K562 (cell line): ENCODE measurements around the gene TRAF3.

Experiments used
- FOXJ3 ChIP-seq: sonication (generic); formaldehyde crosslinking; IDR thresholded peaks from 2 replicates; pipeline ENCODE4 v1.4.0; 2020; ENCODE audit warnings: mild to moderate bottlenecking, missing genetic modification reagents
- POLR2G ChIP-seq: fragments of 200-400 bp; formaldehyde crosslinking; IDR thresholded peaks from 2 replicates; pipeline ENCODE4 v1.6.1; 2017; ENCODE audit warnings: low read depth, mild to moderate bottlenecking, antibody characterized with exemption, low read length, moderate library complexity
- SMAD3 ChIP-seq: fragments of 450-650 bp; formaldehyde crosslinking; conservative IDR thresholded peaks from 2 replicates; pipeline ENCODE4 v1.4.0; 2020; ENCODE audit warnings: mild to moderate bottlenecking
- TF ChIP-seq, protein P1 (sequence below): sonication (generic); formaldehyde crosslinking; IDR thresholded peaks from 2 replicates; pipeline ENCODE4 v1.8.0; 2022; ENCODE audit warnings: mild to moderate bottlenecking, low read depth, missing genetic modification reagents
- TF ChIP-seq, protein P2 (sequence below): sonication (generic); formaldehyde crosslinking; IDR thresholded peaks from 2 replicates; pipeline ENCODE4 v1.8.0; 2022; ENCODE audit warnings: missing genetic modification reagents, mild to moderate bottlenecking, borderline replicate concordance

DNA sequence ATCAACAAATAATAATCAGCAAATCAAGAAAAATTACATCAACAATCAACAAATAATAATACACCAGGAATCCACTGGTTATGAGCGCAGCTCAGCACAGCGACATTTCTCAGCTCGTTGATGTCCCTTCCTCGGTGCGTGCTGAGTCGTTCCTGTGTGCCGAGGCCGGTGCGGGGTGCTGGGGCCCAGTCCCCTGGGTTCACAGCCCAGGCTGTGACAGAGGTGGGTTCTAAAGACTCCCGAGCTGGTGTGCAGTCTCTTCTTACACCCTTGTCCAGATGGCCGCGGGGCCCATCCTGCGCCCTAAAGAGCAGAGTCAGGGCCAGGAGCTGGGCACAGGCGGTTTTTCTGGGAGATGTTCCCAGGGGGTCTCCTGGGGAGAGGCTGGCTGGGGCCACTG is 26.9 kb upstream of the TRAF3 start:
- TF ChIP-seq FOXJ3 (CRISPR knock-in tag), result no peak
- TF ChIP-seq POLR2G, result no peak
- TF ChIP-seq, protein P1, sequence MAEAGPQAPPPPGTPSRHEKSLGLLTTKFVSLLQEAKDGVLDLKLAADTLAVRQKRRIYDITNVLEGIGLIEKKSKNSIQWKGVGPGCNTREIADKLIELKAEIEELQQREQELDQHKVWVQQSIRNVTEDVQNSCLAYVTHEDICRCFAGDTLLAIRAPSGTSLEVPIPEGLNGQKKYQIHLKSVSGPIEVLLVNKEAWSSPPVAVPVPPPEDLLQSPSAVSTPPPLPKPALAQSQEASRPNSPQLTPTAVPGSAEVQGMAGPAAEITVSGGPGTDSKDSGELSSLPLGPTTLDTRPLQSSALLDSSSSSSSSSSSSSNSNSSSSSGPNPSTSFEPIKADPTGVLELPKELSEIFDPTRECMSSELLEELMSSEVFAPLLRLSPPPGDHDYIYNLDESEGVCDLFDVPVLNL, result no peak
- TF ChIP-seq, protein P2, sequence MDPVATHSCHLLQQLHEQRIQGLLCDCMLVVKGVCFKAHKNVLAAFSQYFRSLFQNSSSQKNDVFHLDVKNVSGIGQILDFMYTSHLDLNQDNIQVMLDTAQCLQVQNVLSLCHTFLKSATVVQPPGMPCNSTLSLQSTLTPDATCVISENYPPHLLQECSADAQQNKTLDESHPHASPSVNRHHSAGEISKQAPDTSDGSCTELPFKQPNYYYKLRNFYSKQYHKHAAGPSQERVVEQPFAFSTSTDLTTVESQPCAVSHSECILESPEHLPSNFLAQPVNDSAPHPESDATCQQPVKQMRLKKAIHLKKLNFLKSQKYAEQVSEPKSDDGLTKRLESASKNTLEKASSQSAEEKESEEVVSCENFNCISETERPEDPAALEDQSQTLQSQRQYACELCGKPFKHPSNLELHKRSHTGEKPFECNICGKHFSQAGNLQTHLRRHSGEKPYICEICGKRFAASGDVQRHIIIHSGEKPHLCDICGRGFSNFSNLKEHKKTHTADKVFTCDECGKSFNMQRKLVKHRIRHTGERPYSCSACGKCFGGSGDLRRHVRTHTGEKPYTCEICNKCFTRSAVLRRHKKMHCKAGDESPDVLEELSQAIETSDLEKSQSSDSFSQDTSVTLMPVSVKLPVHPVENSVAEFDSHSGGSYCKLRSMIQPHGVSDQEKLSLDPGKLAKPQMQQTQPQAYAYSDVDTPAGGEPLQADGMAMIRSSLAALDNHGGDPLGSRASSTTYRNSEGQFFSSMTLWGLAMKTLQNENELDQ (CRISPR knock-in tag), result no peak
- no peak for TF ChIP-seq SMAD3
